ENCODE measurements around the gene ACTR10. TPM values are rescaled to one million over a fixed set of nuclear protein-coding genes. Genes with fewer than 3 reads are reported as not detected.
"Not testable (repeated sequence)": the region's sequence is repeated elsewhere in the genome, so short reads cannot be mapped to it uniquely, and the experiment has no call there.

ACTR10 gene
- total RNA-seq, 4 donors from 2014 or later = 42.6 to 88.8 (median 78.7) TPM

GRCh38 chr14:58249611-58250010 lies 49.7 kb downstream of the ACTR10 start:
- peaks cover 0 to 64% (median 0%) of the 10 kb centered on the region in 3 donors for H3K36me3 ChIP-seq
- H3K4me1 ChIP-seq = peaks cover 0 to 31% (median 16%) of the 10 kb centered on the region in 4 donors
- no peak for TF ChIP-seq CTCF (IDR thresholded peaks at IDR 0.05)
- no peak for TF ChIP-seq POLR2A (IDR thresholded peaks at IDR 0.05)
- H3K9me3 ChIP-seq = no peaks in the 10 kb centered on the region
- H3K4me3 ChIP-seq = no peak overlapping the region
- no peaks in the 10 kb centered on the region for H3K27me3 ChIP-seq
- no peak overlapping the region for H3K27ac ChIP-seq
- no peak for DNase-seq (ENCODE audit: low spot score in 2 of 2)
- WGBS, 2 donors = 91 to 95% methylated on average over 8 of the region's 8 CpGs

- Histone ChIP-seq H3K9me3 (no peaks in the 10 kb centered on the region), H3K27ac (no peak overlapping the region), H3K4me3 (no peak overlapping the region), H3K36me3 (peaks cover 0 to 96% (median 2%) of the 10 kb centered on the region in 3 donors), H3K27me3 (no peaks in the 10 kb centered on the region), H3K4me1 (no peaks in the 10 kb centered on the region)
- TF ChIP-seq EP300 (IDR thresholded peaks at IDR 0.05) (no peak), POLR2A (IDR thresholded peaks at IDR 0.05) (no peak), CTCF (IDR thresholded peaks at IDR 0.05) (no peak)
- no peak for DNase-seq (ENCODE audit: low spot score in 2 of 2)
- WGBS, 2 donors = 94 to 97% methylated on average over 4 of the region's 4 CpGs
These were observed 58.2 kb downstream of the ACTR10 start for GRCh38 chr14:58258156-58258555.

- not testable (repeated sequence) for H3K4me1 ChIP-seq; H3K27ac ChIP-seq; H3K4me3 ChIP-seq; H3K9me3 ChIP-seq; DNase-seq (ENCODE audit: low spot score in 2 of 2); H3K27me3 ChIP-seq
- WGBS, 2 donors = 94% methylated on average over 7 to 10 of the region's 10 CpGs
- H3K36me3 ChIP-seq = peaks cover 0 to 96% (median 6%) of the 10 kb centered on the region in 3 donors
These were observed 62.1 kb downstream of the ACTR10 start for GRCh38 chr14:58262005-58262404.

GRCh38 chr14:58265401-58265800 lies 65.5 kb downstream of the ACTR10 start:
- Histone ChIP-seq H3K36me3 (peaks cover 0 to 97% (median 9%) of the 10 kb centered on the region in 3 donors), H3K27ac (no peak overlapping the region), H3K4me1 (no peaks in the 10 kb centered on the region), H3K27me3 (no peaks in the 10 kb centered on the region), H3K9me3 (no peaks in the 10 kb centered on the region), H3K4me3 (no peak overlapping the region)
- DNase-seq (ENCODE audit: low spot score in 2 of 2) = no peak
- TF ChIP-seq EP300 (IDR thresholded peaks at IDR 0.05) (no peak), POLR2A (IDR thresholded peaks at IDR 0.05) (no peak), CTCF (IDR thresholded peaks at IDR 0.05) (no peak)

GRCh38 chr14:58270628-58271027 lies 70.7 kb downstream of the ACTR10 start:
- peaks cover 3 to 77% (median 4%) of the 10 kb centered on the region in 3 donors for H3K36me3 ChIP-seq
- TF ChIP-seq EP300 (IDR thresholded peaks at IDR 0.05) (no peak), POLR2A (IDR thresholded peaks at IDR 0.05) (no peak), CTCF (IDR thresholded peaks at IDR 0.05) (no peak)
- no peaks in the 10 kb centered on the region for H3K9me3 ChIP-seq
- 88 to 91% methylated on average over 2 of the region's 2 CpGs for WGBS, 2 donors
- H3K27me3 ChIP-seq = no peaks in the 10 kb centered on the region
- H3K4me3 ChIP-seq = no peak overlapping the region
- no peak overlapping the region for H3K27ac ChIP-seq
- no peak for DNase-seq (ENCODE audit: low spot score in 2 of 2)
- peaks cover 0 to 17% (median 3%) of the 10 kb centered on the region in 4 donors for H3K4me1 ChIP-seq
